ENCODE measurements around the gene INTS11.

DNA sequence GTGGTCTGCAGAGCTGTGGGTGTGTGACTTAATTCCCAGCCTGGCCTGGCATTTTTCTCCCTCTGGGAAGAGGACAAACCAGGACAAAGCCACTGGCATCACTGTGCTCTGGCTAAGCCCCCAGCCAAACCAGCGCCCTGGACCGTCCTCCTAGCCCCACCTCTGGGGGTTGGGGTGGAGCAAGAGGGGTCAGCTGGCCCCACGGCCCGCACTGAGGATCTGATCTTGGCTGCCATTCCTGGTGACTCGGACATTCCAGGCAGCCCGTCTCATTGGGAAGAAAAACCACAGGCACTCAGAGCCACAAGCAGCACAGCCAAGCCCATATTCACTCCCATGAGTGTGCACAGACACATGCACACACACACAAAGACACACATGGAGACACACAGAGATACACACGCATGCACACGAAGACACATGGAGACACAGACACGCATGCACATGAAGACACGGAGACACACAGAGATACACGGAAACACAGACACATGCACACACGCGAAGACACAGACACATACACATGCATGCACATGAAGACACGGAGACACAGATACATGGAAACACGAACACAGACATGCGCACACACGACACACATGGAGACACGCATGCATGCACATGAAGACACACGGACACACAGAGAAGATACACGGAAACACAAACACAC, 36.2 kb upstream of the INTS11 start:
- TF ChIP-seq, protein P1, sequence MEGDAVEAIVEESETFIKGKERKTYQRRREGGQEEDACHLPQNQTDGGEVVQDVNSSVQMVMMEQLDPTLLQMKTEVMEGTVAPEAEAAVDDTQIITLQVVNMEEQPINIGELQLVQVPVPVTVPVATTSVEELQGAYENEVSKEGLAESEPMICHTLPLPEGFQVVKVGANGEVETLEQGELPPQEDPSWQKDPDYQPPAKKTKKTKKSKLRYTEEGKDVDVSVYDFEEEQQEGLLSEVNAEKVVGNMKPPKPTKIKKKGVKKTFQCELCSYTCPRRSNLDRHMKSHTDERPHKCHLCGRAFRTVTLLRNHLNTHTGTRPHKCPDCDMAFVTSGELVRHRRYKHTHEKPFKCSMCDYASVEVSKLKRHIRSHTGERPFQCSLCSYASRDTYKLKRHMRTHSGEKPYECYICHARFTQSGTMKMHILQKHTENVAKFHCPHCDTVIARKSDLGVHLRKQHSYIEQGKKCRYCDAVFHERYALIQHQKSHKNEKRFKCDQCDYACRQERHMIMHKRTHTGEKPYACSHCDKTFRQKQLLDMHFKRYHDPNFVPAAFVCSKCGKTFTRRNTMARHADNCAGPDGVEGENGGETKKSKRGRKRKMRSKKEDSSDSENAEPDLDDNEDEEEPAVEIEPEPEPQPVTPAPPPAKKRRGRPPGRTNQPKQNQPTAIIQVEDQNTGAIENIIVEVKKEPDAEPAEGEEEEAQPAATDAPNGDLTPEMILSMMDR (IDR thresholded peaks at IDR 0.05; ENCODE audit: low read length): no peak
- TF ChIP-seq EZH2 (IDR thresholded peaks at IDR 0.05; ENCODE audit: borderline replicate concordance, low read length): no peak

All from OCI-LY1 (cell line).